ENCODE measurements around the gene KDM5A. TPM values are rescaled to one million over a fixed set of nuclear protein-coding genes. Genes with fewer than 3 reads are reported as not detected.
"Not testable (repeated sequence)": the region's sequence is repeated elsewhere in the genome, so short reads cannot be mapped to it uniquely, and the experiment has no call there.

Gene KDM5A
- total RNA-seq, 1 experiment from 2014 or later: 32.2 TPM

DNA sequence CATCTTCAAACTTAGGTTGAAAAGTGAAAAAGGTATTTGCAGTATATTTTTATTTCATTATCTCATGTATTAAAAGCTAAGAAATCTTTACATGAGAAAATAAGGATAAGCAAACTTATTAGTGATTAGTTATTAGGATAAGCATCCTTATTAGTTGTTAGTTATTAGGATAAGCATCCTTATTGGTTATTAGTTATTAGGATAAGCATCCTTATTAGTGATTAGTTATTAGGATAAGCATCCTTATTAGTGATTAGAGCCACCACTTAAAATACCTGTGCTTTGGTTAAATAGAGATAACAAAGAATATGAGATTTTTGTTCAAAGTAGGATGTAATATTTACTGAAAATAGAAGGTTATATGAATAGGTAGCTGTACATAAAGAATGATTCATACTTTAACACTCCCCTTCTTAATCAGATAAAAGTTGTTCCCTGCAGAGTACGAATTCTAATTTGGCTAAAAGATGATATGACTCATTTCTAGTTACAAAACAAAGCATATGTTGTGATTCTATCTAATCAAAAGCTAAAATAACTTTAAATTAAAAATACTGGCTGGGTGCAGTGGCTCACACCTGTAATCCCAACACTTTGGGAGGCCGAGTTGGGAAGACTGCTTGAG lies 56.4 kb downstream of the KDM5A start:
- DNase-seq (ENCODE audit: low spot score): no peak

DNA sequence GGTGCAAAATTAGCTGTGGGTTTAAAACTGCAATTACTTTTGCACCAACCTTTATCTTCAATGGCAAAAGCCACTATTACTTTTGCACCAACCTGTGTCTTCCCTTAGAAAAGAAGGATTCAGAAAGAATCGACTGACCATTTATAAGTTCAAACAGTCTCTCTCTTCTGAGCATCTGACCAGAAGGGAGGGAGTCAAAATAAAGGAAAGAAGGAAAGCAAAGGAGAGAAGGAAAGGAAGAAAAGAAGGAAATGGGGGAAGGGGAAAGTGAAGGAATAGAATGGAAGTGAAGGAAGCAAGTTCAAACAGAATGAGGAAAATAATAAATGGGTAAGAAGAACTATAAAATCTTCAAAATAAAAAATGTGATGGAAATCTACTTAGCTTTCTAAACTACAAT lies 57.8 kb downstream of the KDM5A start:
- no peak for DNase-seq (ENCODE audit: low spot score)

DNA sequence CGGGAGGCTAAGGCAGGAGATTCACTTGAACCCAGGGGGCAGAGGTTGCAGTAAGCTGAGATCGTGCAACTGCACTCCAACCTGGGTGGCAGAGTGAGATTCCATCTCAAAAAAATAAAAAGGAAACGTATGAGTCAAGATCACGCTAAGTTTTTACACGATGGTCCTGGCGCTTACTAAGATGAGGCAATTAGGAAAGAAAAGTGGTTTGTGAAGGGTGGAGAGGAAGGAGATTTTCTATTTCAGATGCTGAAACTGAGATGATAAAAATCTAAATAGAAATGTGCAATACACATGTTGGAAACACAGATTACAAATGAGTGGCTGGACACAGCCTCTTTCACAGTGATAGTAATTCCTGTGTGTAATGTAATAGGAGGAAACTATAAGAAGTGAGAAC lies 63.2 kb downstream of the KDM5A start:
- no peak for DNase-seq (ENCODE audit: low spot score)

DNA sequence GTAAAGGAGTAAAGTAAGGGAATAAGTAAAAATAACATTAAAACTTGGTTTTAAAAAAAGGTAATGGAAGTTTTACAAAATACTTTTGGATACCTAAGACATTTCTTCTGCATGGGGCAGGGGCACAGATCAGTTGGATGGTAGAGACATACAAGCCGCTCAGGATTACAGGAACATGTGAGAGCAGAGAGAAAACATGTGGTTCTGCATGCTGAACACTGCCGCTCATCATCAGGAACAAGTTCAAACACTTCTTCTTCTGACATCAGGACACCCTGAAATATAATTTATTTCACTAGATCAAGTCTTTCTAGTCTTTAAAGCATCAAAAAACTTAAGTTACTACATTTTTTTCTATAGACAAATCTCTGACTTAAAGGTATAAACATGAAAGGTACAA lies 65.6 kb downstream of the KDM5A start:
- no peak for DNase-seq (ENCODE audit: low spot score)

DNA sequence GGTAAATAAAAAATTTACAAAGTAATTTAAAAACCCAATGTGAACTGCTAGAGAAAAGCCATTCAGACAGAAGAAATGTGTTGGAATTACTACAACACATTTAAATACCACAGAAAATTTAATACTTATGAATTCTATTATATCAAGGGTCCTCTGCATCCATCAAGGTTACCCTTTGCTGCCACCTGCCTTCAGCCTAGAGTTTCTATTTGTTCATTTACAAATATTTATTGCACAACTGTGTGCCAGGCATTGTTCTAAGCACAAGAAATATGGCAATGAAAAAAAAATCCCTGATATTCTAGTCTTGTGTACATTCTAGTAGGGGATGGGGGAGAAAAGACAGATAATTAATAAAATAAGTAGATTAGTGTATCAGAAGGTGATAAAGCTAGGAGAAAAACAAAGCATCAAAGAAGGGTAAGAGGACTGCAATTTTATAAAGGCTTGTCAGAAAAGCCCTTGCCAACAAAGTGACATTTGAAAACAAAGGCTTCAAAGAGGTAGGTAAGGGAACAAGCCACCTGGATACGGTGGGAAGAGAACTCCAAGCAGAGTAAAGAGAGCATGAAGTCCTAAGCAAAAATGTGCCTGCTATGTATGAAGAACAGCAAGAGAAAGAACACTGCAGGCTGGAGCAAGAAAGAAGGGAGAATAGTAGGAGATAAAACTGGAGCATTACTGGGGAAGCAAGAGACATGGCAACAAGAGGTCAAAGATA lies 67.4 kb downstream of the KDM5A start:
- no peak for DNase-seq (ENCODE audit: low spot score)

DNA sequence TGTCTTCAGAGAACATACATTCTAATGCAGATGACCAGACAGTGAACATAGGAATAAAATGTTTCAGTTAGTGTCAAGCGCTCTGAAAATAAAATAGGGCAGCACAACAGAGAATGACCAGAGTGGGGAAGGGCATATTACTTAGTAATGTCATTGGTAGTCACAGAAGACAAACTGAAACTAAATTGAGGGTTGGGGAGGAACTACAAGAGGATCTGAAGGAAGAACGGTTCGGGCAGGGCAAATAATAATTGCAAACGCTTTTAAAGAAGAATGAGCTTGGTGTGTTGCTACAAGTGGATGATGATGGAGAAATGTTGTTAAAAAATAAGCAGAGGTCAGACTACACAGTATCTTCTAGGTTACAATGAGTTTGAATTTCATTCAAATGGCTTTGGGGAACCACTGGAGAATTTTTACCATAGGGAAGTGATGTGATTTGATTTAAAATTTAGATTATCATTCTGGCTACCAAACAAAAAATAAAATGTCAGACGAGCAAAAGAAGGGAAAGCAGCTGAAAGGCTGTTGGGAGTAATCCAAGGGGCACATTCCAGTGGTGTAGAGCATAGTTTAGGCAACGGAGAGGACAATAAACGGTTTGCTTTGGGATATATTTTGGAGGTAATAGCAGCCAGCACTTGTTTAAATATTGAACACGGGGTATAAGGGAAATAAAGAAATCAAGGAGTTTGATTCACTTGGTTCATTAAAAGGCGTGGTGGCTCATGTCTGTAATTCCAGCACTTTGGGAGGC lies 70.2 kb downstream of the KDM5A start:
- no peak for DNase-seq (ENCODE audit: low spot score)

DNA sequence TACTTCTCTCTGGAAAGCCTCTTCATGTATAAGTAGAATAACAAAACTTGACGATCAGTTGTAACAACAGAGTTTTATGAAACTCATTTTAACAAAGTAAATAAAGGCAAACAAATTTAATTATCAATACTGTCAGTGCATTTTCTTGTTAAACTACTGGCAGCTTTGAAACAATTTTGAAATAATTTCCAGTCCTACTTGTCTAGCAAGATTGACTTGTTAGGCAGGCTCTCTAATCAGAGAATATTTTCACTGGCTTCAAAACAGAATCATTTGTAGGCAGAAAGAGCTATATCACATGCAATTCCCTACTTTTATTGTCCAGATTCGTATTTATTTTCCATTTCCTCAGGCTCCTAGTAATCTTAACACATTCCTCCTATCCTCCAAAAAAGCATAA lies 80.6 kb downstream of the KDM5A start:
- DNase-seq (ENCODE audit: low spot score): no peak

DNA sequence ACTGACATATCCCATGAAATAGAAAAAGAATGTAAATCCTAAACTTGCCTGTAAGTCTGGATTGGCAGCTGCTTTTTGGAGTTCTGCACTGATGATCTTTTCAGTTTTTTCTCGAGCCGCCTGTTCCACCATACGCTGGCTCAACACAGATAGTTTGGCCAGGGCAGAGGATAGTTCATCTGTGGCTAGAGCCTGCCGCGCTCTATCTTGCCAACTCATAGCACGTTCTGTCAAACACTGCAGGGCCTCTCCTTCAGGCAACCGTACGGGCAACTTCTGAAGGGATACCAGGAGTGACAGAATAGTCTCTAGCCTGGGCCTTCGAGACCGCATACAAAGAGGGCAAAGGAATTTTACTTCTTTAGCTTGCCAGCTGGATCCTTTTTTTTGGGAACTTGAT lies 81.7 kb downstream of the KDM5A start:
- DNase-seq (ENCODE audit: low spot score): no peak

DNA sequence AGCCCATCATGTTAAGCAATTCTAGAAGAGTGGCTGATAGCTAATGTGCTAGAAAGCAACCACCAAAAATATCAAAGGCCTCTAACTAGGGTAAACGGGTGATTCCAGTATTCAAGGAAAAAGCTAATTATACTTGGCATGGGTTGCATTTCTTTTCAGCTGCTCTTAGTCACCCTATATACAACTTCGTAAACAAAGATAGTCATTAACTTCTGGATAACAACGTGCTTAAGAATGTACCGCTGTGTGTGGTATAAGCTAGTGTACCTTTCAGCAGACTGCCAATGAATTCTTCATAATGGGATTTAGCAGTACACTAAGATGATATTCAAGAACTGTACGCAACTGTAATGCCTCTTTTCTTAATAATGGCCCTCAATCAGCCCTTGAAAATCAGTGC lies 84.3 kb downstream of the KDM5A start:
- DNase-seq (ENCODE audit: low spot score): peak; percentile 63

DNA sequence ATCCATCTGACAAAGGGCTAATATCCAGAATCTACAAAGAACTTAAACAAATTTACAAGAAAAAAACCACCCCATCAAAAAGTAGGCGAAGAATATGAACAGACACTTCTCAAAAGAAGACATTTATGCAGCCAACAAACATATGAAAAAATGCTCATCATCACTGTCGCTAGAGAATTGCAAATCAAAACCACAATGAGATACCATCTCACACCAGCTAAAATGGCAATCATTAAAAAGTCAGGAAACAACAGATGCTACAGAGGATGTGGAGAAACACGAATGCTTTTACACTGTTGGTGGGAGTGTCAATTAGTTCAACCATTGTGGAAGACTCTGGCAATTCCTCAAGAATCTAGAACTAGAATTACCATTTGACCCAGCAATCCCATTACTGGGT lies 86.4 kb downstream of the KDM5A start:
- not testable (repeated sequence) for DNase-seq (ENCODE audit: low spot score)

DNA sequence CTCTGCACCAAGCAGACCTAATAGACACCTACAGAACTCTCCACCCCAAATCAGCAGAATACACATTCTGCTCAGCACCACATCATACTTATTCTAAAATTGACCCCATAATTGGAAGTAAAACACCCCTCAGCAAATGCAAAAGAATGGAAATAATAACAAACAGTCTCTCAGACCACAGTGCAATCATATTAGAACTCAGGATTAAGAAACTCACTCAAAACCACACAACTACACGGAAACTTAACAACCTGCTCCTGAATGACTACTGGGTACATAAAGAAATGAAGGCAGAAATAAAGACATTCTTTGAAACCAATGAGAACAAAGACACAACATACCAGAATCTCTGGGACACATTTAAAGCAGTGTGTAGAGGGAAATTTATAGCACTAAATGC lies 89.0 kb downstream of the KDM5A start:
- DNase-seq (ENCODE audit: low spot score): not testable (repeated sequence)

DNA sequence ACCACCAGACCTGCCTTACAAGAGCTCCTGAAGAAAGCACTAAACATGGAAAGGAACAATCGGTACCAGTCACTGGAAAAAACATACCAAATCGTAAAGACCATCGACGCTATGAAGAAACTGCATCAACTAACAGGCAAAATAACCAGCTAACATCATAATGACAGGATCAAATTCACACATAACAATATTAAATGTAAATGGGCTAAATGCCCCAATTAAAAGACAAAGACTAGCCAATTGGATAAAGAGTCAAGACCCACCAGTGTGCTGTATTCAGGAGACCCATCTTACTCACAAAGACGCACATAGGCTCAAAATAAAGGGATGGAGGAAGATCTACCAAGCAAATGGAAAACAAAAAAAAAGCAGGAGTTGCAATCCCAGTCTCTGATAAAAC lies 89.6 kb downstream of the KDM5A start:
- not testable (repeated sequence) for DNase-seq (ENCODE audit: low spot score)

DNA sequence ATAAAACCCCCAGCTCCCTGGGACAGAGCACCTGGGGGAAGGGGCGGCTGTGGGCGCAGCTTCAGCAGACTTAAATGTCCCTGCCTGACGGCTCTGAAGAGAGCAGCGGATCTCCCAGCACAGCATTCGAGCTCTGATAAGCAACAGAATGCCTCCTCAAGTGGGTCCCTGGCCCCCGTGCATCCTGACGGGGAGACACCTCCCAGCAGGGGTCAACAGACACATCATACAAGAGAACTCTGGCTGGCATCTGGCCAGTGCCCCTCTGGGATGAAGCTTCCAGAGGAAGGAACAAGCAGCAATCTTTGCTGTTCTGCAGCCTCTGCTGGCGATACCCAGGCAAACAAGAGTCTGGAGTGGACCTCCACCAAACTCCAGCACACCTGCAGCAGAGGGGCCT lies 91.1 kb downstream of the KDM5A start:
- not testable (repeated sequence) for DNase-seq (ENCODE audit: low spot score)

DNA sequence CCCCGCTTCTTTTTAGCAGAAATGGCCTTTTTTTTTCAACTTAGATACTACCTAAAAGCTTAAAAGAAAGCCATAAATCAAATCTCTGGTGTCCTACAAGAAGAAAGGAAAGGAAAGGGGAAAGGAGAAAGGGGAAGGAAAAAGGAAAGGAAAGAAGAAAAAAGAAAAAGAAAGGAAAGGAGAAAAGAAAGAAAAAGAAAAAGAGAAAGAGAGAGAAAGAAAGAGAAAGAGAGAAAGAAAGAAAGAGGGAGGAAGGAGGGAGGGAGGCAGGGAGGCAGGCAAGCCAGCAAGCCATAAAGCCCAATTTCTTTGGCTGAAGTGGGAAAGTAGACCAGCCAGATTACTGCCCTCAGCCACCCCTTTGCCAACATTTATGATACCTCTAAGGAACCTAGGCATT lies 94.0 kb downstream of the KDM5A start:
- DNase-seq (ENCODE audit: low spot score): no peak

DNA sequence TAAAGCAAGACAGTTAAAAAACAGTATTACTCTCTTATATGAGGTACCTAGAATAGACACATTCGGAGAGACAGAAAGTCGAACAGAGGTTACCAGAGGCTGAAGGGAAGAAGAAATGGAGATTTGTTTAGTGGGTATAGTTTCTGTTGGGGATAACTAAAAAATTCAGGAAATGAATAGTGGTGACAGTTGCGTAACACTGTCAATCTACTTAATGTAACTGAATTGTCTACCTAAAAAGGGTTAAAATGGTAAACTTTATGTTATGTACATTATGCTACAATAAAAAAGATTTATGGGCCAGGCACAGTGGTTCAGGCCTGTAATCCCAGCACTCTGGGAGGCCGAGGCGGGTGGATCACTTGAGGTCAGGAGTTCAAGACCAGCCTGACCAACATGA lies 95.9 kb downstream of the KDM5A start:
- DNase-seq (ENCODE audit: low spot score): no peak

DNA sequence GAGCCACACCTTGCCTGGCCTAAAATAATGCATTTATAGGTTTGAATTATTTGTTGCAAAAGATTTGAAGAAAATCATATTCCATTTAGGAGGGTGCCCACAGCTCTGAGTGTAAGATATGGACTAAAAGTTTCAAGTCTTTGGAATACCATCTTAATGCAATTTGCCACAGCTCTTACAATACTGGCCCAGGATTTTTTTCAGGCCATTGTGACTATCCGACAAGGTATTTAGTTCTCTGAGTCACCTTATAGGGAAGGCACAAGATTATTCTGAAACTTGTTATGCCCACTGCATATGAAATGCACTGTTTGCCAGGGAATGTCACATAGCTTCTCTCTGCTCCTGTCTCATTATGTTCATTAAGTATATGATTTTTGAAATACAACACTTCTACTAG lies 96.9 kb downstream of the KDM5A start:
- no peak for DNase-seq (ENCODE audit: low spot score)

DNA sequence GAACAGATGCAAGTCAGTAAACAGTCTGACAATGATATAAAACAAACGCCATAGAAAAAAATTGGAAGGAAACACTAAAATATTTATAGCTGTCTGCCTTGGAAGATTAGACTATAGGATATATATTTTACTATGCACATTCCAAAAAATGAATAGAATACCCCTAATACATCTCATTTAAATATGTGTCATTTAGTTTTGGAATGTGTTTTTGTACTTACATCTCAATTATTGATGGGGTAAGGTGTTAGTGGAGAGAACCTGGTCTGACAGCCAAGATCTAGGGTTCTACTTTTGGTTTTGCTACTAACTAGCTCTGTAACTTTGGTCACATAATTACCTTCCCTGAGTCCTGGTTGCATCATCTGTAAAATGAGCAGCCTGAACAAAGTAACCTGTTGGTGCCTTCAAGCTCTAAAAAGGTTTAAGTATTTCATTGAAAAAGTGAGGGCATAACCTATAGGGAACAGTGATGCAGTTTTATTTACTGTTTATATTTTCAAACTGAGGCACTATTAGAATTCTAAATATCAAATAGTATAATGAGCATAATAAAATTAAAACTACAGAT lies 97.9 kb downstream of the KDM5A start:
- DNase-seq (ENCODE audit: low spot score): no peak

DNA sequence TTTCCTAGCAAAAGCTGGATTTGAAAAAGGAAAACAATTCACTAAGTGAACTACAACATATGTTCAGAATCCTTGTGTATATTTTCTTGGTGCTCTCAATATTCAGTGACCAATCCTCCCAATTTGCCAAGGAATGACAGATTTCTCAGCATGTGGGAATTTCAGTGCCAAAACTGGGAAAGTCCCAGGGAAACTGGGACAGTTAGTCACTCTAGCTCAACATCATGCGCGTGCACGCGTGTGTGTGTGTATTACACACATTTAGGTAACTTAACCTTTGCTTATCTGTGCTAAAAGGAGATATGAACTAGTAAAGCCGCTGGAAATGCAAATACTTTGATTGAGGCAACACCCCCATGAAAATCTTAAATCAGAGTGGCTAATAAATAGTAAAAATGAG lies 100.4 kb downstream of the KDM5A start:
- no peak for DNase-seq (ENCODE audit: low spot score)

DNA sequence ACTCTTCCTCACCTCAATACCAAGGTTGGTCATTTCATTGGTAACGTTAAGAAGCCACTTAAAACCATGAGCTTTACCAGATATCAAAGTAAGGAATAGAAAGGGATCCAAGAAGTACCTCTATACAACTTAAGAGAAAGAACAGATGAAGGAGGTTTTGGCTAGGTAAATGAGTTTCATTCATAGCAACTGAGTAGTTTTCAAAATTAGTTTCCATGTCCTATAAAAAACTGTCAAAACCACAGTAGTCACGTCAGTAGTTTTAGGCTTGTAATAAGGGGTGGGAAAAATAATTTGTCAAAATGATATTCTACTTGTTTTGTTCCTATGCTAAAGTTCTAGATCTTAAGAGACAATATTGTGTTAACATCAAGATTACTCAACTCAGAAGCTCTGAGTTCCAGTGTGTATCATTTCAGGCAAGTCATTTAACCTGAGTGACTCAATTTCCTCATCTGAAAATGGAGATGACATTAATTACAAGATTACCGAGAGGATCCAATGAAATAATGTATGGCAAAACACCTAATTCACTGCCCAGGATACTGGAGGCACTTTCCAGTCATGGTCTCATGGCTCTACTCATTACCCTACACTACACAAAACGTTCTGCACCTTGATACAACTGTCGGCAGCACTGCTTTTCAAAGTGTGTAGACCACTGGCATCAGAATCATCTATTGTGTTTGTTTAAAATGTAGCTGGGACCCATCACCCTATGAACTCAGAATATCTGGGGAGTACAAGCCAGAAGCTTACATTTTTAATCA lies 102.4 kb downstream of the KDM5A start:
- DNase-seq (ENCODE audit: low spot score): no peak

DNA sequence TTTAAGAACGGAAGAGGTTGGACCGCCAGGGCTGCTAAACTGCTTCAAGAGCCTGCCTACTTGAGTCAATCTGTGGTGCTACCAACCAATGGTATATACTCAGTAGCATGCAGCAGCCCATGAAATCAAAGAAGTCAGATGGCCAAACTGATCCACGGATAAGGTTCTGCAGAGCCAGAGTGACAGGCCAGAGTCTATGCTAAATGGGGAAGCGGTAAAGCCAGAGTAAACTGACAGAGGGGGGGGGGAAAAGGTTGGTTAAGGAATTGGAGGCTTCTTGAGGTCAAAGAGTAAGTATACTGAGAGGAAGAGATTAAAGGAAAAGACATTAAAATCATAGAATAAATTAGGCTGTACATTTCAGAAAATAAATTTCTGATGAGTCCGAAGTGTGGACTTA lies 111.1 kb downstream of the KDM5A start:
- no peak for DNase-seq (ENCODE audit: low spot score)

DNA sequence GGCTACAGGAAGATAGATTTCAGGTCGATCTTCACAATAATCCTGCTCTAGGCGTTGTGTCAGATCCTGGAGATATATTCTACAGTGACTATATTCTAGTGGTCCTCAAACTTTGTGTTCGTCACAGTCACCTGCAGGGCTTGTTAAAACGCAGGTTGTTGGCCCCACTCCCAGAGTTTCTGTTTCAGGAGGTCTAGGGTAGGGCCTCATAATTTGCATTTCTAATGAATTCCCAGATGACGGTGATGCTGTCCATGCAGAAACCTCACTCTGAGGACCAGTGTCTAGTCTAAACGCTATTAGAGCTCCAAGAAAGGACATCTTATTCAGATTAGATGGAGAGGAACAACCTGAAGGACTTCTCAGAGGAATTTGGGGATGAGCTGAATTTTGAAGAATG lies 113.3 kb downstream of the KDM5A start:
- no peak for DNase-seq (ENCODE audit: low spot score)

DNA sequence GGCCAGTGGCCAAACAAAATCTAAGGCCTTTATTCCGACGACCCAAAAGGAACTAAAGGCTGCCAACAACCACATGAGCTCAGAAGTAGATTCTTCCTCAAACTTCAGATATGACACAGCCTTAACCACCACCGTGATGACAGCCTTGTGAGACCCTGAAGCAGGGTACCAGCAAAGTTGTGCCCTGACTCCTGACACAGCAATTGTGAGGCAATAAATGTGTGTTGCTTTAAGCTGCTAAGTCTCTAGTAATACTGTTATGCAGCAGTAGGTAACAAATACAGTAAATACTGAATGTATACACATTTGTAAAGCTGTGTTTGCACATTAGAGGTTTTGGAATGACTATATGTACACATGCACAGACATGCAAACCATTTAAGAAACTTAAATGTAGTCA lies 115.7 kb downstream of the KDM5A start:
- no peak for DNase-seq (ENCODE audit: low spot score)
